ENCODE data around the gene SDHA. TPM values are rescaled to one million over a fixed set of nuclear protein-coding genes. Genes with fewer than 3 reads are reported as not detected.

SDHA gene
- total and polyA plus RNA-seq, 2 of the 8 experiments (the other 6 are each of a cell fraction or from before 2014, with no cell fraction given) = 59.7 to 87.3 TPM

GRCh38 chr5:189486-189885 lies 28.6 kb upstream of the SDHA start:
- no peaks in the 10 kb centered on the region for H3K23me2 ChIP-seq (ENCODE audit: low read depth, low read length)
- H3K79me2 ChIP-seq (ENCODE audit: control insufficient read depth in 1 of 2, insufficient read depth in 2 of 2, low read length in 2 of 2) = no peaks in the 10 kb centered on the region
- ChIA-PET POLR2A (ENCODE audit: partially characterized antibody) (no interaction called here), CTCF (ENCODE audit: partially characterized antibody) (interaction anchor here (0.6 to 2.5 kb wide), 11 partner anchors 10 to 164 kb away, joined by 3 to 18 read pairs (median 4); partner anchors contain the start of genes CCDC127, PDCD6 and SDHA)
- no peak overlapping the region for H3K4ac ChIP-seq (replicated peaks; ENCODE audit: insufficient read length, low read depth, low read length)
- no peak overlapping the region for H3K9ac ChIP-seq (replicated peaks in 1 of 4; ENCODE audit: extremely low read depth in 1 of 4, low read depth in 3 of 4, low read length in 3 of 4)
- no peak overlapping the region for H3K56ac ChIP-seq (replicated peaks; ENCODE audit: insufficient read length, low read depth, low read length)
- H2BK5ac ChIP-seq (ENCODE audit: low read depth, low read length) = no peak overlapping the region
- DNase-seq (ENCODE audit: low read depth in 1 of 2, low spot score in 2 of 2) (no peak), FAIRE-seq (no peak)
- H2BK120ac ChIP-seq (replicated peaks; ENCODE audit: low read depth, low read length) = no peak overlapping the region
- no peak overlapping the region for H3K18ac ChIP-seq (ENCODE audit: extremely low read depth, low read length)
- H4K91ac ChIP-seq (replicated peaks; ENCODE audit: insufficient read length, low read length) = no peak overlapping the region
- no peaks in the 10 kb centered on the region for H3K9me3 ChIP-seq (ENCODE audit: insufficient read depth in 2 of 2, low read depth in 1 of 2, low read length in 1 of 2)
- peaks cover 3 to 12% of the 10 kb centered on the region in 2 experiments for H4K20me1 ChIP-seq (replicated peaks in 1 of 2; ENCODE audit: control insufficient read depth in 1 of 2, insufficient read depth in 2 of 2, low read length in 2 of 2)
- no peak overlapping the region for H3K14ac ChIP-seq (ENCODE audit: insufficient read length)
- no peak overlapping the region for H2AK5ac ChIP-seq (ENCODE audit: low read depth, low read length)
- no peaks in the 10 kb centered on the region; the same call in 1 of the 2 replicates for H3K79me1 ChIP-seq (ENCODE audit: low read depth, low read length)
- no peak overlapping the region for H2AFZ ChIP-seq (ENCODE audit: low read length)
- no peaks in the 10 kb centered on the region for H3K36me3 ChIP-seq (ENCODE audit: control insufficient read depth in 2 of 4, insufficient read depth in 4 of 4, low read length in 3 of 4)
- 98% methylated on average over 9 of the region's 10 CpGs; no CpG with 5 or more reads in 1 of the 2 experiments for WGBS, 2 experiments (ENCODE audit: extremely low coverage in 1 of 2, insufficient coverage in 1 of 2, insufficient read length in 1 of 2, insufficient replicate concordance in 2 of 2, low coverage in 1 of 2, low lambda C conversion rate in 2 of 2, missing lambda C conversion rate in 1 of 2)
- peak overlapping the region; percentile 25; the same call in 1 of the 2 replicates for H2BK15ac ChIP-seq (ENCODE audit: low read length)
- no peak for TF ChIP-seq NRF1 (IDR thresholded peaks at IDR 0.05; ENCODE audit: low read depth, low read length)
- no peak for TF ChIP-seq EP300 (IDR thresholded peaks at IDR 0.05; ENCODE audit: borderline replicate concordance in 1 of 2, low read depth in 2 of 2, low read length in 2 of 2)
- no peak for TF ChIP-seq MAFK (IDR thresholded peaks at IDR 0.05; ENCODE audit: low read depth, low read length)
- no peak for TF ChIP-seq BCL11A (IDR thresholded peaks at IDR 0.05; ENCODE audit: low read depth in 2 of 2, low read length in 2 of 2)
- TF ChIP-seq SP2 (IDR thresholded peaks at IDR 0.05; ENCODE audit: low read length) = no peak
- TF ChIP-seq SP1 (IDR thresholded peaks at IDR 0.05; ENCODE audit: low read depth, low read length) = no peak
- TF ChIP-seq RNF2 (IDR thresholded peaks at IDR 0.05; ENCODE audit: borderline replicate concordance, low read depth, low read length, missing control alignments, poor library complexity, severe bottlenecking) = no peak
- no peak for TF ChIP-seq YY1 (IDR thresholded peaks at IDR 0.05; ENCODE audit: low read depth, low read length)
- TF ChIP-seq RBBP5 (IDR thresholded peaks at IDR 0.05; ENCODE audit: borderline replicate concordance, low read depth, low read length) = no peak
- TF ChIP-seq TEAD4 (IDR thresholded peaks at IDR 0.05; ENCODE audit: low read depth, low read length) = no peak
- TF ChIP-seq GTF2F1 (IDR thresholded peaks at IDR 0.05; ENCODE audit: borderline replicate concordance, low read depth, low read length) = no peak
- H2BK12ac ChIP-seq (ENCODE audit: low read depth, low read length) = peak overlapping the region; percentile 39; the same call in 1 of the 2 replicates
- peaks cover 0 to 12% (median 9%) of the 10 kb centered on the region in 4 experiments; a peak in 5 of 7 replicates for H3K4me1 ChIP-seq (replicated peaks in 1 of 4; ENCODE audit: control insufficient read depth in 3 of 4, insufficient read depth in 4 of 4, low read length in 3 of 4)
- H2BK20ac ChIP-seq (ENCODE audit: low read length) = no peak overlapping the region
- H3K27me3 ChIP-seq (replicated peaks in 1 of 4; ENCODE audit: control insufficient read depth in 3 of 4, extremely low read depth in 1 of 4, insufficient read depth in 3 of 4, low read length in 3 of 4) = no peaks in the 10 kb centered on the region
- no peak overlapping the region for H4K5ac ChIP-seq (ENCODE audit: insufficient read length, low read depth, low read length)
- H3K4me2 ChIP-seq (ENCODE audit: insufficient read depth in 1 of 2, low read depth in 2 of 2, low read length in 2 of 2) = no peak overlapping the region
- H3K4me3 ChIP-seq (ENCODE audit: extremely low read depth in 1 of 4, insufficient read depth in 2 of 4, low read depth in 3 of 4, low read length in 4 of 4) = no peak overlapping the region
- H3K27ac ChIP-seq (ENCODE audit: low read depth, low read length) = no peak overlapping the region; the same call in 1 of the 2 replicates
- no peak overlapping the region for H3K23ac ChIP-seq (ENCODE audit: insufficient read length)
- H4K8ac ChIP-seq (ENCODE audit: extremely low read depth, insufficient read depth, low read length) = no peak overlapping the region
